Heart left ventricle (tissue), 16 donors: Measurements from ENCODE around the gene CX3CL1. TPM values are rescaled to one million over a fixed set of nuclear protein-coding genes. Genes with fewer than 3 reads are reported as not detected.

ENCODE experiments used
- ATAC-seq, 4 donors: fragments of 200-7000 bp; cut with Tn5 transposase; one replicate each; pipeline ENCODE4 v1.9.1; 2020 to 2022; ENCODE audit warnings: moderate library complexity in 4 of 4, mild to moderate bottlenecking in 3 of 4, moderate number of reproducible peaks in 1 of 4
- DNase-seq, 5 donors: peaks; one replicate each; pipeline ENCODE4 v3.0.0-alpha.2; 2020
- H3K27ac ChIP-seq, 12 donors: fragments of 200-600 bp; sonication (generic) in 4 of 12; one replicate each; pipeline versions ENCODE4 v1.5.0 to v1.8.0; 2016 to 2022; ENCODE audit warnings: mild to moderate bottlenecking in 2 of 12
- H3K27me3 ChIP-seq, 9 donors: fragments of 200-600 bp; sonication (generic) in 2 of 9; one replicate each; pipeline versions ENCODE4 v1.5.1 to v1.8.0; 2016 to 2022; ENCODE audit warnings: mild to moderate bottlenecking in 3 of 9
- H3K36me3 ChIP-seq, 9 donors: fragments of 200-600 bp; sonication (generic) in 2 of 9; one replicate each; pipeline versions ENCODE4 v1.5.0 to v1.8.0; 2018 to 2022; ENCODE audit warnings: mild to moderate bottlenecking in 2 of 9
- H3K4me1 ChIP-seq, 12 donors: fragments of 200-600 bp; sonication (generic) in 4 of 12; one replicate each; pipeline versions ENCODE4 v1.5.0 to v1.8.0; 2016 to 2022; ENCODE audit warnings: mild to moderate bottlenecking in 3 of 12
- H3K4me3 ChIP-seq, 12 donors: fragments of 200-600 bp; sonication (generic) in 4 of 12; one replicate each; pipeline versions ENCODE4 v1.5.0 to v1.8.0; 2017 to 2022; ENCODE audit warnings: mild to moderate bottlenecking in 9 of 12, moderate library complexity in 4 of 12
- H3K9me3 ChIP-seq, 12 donors: fragments of 200-600 bp; sonication (generic) in 4 of 12; one replicate each; pipeline versions ENCODE4 v1.5.0 to v1.8.0; 2016 to 2022; ENCODE audit warnings: mild to moderate bottlenecking in 1 of 12
- CTCF ChIP-seq, 12 donors: fragments of 200-600 bp; sonication (generic) in 4 of 12; IDR thresholded peaks; one replicate each; pipeline versions ENCODE4 v1.5.0 to v1.8.0; 2018 to 2022; ENCODE audit warnings: antibody characterized with exemption in 12 of 12, mild to moderate bottlenecking in 5 of 12
- POLR2A ChIP-seq, 2 donors: fragments of 450-650 bp; IDR thresholded peaks; one replicate each; pipeline ENCODE4 v1.6.1; 2017; ENCODE audit warnings: antibody characterized with exemption in 2 of 2, mild to moderate bottlenecking in 2 of 2, moderate library complexity in 2 of 2
- WGBS, 4 donors: extraction: QIAGEN DNeasy Blood & Tissue Kit in 2 of 4; methylation state at CpG; one replicate each; pipeline versions ENCODE4 v1.1.5 to v1.1.7; 2013 to 2018; 5-methylcytosine and 5-hydroxymethylcytosine counted together
- intact Hi-C, 10 donors: fragments of 100-400 bp; cut with DNase I; formaldehyde crosslinking; loops; one replicate each; pipeline versions ENCODE4 v1.11.1 to v1.14.2; 2022
- polyA plus RNA-seq, 2 donors: library from polyadenylated mRNA; stranded (reverse); fragments of 200-250 nt; gene quantifications; one replicate each; pipeline ENCODE4 v1.2.3, GENCODE V29; 2013
- total RNA-seq, 9 donors: library from RNA; depleted of rRNA in 2 of 9; stranded (reverse); fragments of >200 nt in 2 of 9; fragmentation: NEBNext Ultra II Directional in 3 of 9; extraction: Animal tissue kit (Norgen Biotek cat#: 25700) in 3 of 9; gene quantifications; one replicate each; pipeline versions ENCODE4 v1.1.0 to v1.2.4, GENCODE V29; 2016 to 2023
- donor health status: ischemic (EF 13 %, LVEDD 7.1; RV severe dilation, severe dysfunction).
- donor health status: healthy with polysubstance abuse.
- donor health status: DM: no; HTN: yes; CAD: no.
- donor health status: DM: no; HTN: no; CAD: no.
- donor health status: ischemic (EF 25% LVEDD 6.9; RV normal size, moderate dysfunction).
- donor health status: ischemic (EF 25% LVEDD 5.7; RV mildly dilated, moderate dysfunction).
- donor health status: healthy.
- donor health status: DM: yes; HTN: yes; CAD: no.
- donor health status: ischemic (EF 35%, LVEDD 5.7; RV mildly dilated, moderate dysfunction).
- donor health status: nonischemic (EF 11% LVEDD 7.7; RV severe dilation, severe dysfunction).
- donor health status: DM: yes; HTN: yes; CAD: no.
- donor health status: PGD.
- donor health status: ischemic (EF 29% LVEDD 5.4; RV normal size, mild dysfunction).
- donor health status: nonischemic (EF 23%, LVEDD 6.1; RV moderate dilation, normal function).

The CX3CL1 gene
- total and polyA plus RNA-seq, 11 donors: 8.3 to 59.5 (median 15.4) TPM

DNA sequence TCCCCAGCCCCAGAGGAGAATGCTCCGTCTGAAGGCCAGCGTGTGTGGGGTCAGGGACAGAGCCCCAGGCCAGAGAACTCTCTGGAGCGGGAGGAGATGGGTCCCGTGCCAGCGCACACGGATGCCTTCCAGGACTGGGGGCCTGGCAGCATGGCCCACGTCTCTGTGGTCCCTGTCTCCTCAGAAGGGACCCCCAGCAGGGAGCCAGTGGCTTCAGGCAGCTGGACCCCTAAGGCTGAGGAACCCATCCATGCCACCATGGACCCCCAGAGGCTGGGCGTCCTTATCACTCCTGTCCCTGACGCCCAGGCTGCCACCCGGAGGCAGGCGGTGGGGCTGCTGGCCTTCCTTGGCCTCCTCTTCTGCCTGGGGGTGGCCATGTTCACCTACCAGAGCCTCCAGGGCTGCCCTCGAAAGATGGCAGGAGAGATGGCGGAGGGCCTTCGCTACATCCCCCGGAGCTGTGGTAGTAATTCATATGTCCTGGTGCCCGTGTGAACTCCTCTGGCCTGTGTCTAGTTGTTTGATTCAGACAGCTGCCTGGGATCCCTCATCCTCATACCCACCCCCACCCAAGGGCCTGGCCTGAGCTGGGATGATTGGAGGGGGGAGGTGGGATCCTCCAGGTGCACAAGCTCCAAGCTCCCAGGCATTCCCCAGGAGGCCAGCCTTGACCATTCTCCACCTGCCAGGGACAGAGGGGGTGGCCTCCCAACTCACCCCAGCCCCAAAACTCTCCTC, 10.4 kb downstream of the CX3CL1 start:
- TF ChIP-seq CTCF (IDR thresholded peaks at IDR 0.05): no peak
- no peak for TF ChIP-seq POLR2A (IDR thresholded peaks at IDR 0.05)
- peaks cover 3 to 75% (median 52%) of the 10 kb centered on the region in 12 donors for H3K4me1 ChIP-seq
- H3K36me3 ChIP-seq: peaks cover 0 to 28% (median 0%) of the 10 kb centered on the region in 9 donors
- H3K9me3 ChIP-seq: no peaks in the 10 kb centered on the region
- H3K27me3 ChIP-seq: no peaks in the 10 kb centered on the region
- 83 to 100% (median 94%) methylated on average over 5 to 16 of the region's 16 CpGs for whole genome bisulfite sequencing, 4 donors
- no peak overlapping the region for H3K27ac ChIP-seq
- DNase-seq: no peak
- H3K4me3 ChIP-seq: no peak overlapping the region
- ATAC-seq: no peak
- intact Hi-C loops: no loop called here

DNA sequence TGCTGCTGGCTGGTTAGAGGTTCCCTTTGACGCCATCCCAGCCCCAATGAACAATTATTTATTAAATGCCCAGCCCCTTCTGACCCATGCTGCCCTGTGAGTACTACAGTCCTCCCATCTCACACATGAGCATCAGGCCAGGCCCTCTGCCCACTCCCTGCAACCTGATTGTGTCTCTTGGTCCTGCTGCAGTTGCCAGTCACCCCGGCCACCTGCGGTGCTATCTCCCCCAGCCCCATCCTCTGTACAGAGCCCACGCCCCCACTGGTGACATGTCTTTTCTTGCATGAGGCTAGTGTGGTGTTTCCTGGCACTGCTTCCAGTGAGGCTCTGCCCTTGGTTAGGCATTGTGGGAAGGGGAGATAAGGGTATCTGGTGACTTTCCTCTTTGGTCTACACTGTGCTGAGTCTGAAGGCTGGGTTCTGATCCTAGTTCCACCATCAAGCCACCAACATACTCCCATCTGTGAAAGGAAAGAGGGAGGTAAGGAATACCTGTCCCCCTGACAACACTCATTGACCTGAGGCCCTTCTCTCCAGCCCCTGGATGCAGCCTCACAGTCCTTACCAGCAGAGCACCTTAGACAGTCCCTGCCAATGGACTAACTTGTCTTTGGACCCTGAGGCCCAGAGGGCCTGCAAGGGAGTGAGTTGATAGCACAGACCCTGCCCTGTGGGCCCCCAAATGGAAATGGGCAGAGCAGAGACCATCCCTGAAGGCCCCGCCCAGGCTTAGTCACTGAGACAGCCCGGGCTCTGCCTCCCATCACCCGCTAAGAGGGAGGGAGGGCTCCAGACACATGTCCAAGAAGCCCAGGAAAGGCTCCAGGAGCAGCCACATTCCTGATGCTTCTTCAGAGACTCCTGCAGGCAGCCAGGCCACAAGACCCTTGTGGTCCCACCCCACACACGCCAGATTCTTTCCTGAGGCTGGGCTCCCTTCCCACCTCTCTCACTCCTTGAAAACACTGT, 11.3 kb downstream of the CX3CL1 start:
- peak in 2 of 4 donors; percentile 21 to 36 for ATAC-seq

GRCh38 chr16:57384248-57385070, 12.2 kb downstream of the CX3CL1 start:
- Histone ChIP-seq H3K4me3 (no peak overlapping the region), H3K4me1 (peaks cover 3 to 72% (median 50%) of the 10 kb centered on the region in 12 donors), H3K9me3 (no peaks in the 10 kb centered on the region), H3K36me3 (peaks cover 0 to 22% (median 0%) of the 10 kb centered on the region in 9 donors), H3K27ac (peak overlapping the region in 10 of 12 donors; percentile 5 to 51 (median 21)), H3K27me3 (no peaks in the 10 kb centered on the region)
- DNase-seq (peak in 1 of 5 donors; percentile 45), ATAC-seq (peak in 3 of 4 donors; percentile 18 to 40 (median 31))
- intact Hi-C loops: no loop called here
- TF ChIP-seq POLR2A (IDR thresholded peaks at IDR 0.05) (no peak), CTCF (IDR thresholded peaks at IDR 0.05) (no peak)
- 62 to 70% (median 65%) methylated on average over 10 to 11 of the region's 11 CpGs for WGBS, 4 donors

More for the DNA sequence above, 11.3 kb downstream of the CX3CL1 start:
- peaks cover 3 to 76% (median 52%) of the 10 kb centered on the region in 12 donors for H3K4me1 ChIP-seq
- peak overlapping the region in 9 of 12 donors; percentile 13 to 51 (median 22) for H3K27ac ChIP-seq
- H3K9me3 ChIP-seq: no peaks in the 10 kb centered on the region
- intact Hi-C loops: no loop called here
- no peak overlapping the region for H3K4me3 ChIP-seq
- DNase-seq: peak in 1 of 5 donors; percentile 50
- no peaks in the 10 kb centered on the region for H3K27me3 ChIP-seq
- H3K36me3 ChIP-seq: peaks cover 0 to 28% (median 0%) of the 10 kb centered on the region in 9 donors
- TF ChIP-seq POLR2A (IDR thresholded peaks at IDR 0.05) (no peak), CTCF (IDR thresholded peaks at IDR 0.05) (no peak)
- WGBS, 4 donors: 77 to 89% (median 82%) methylated on average over 5 to 8 of the region's 8 CpGs
